PFSK-1 (cell line): ENCODE data around the gene CFAP77.

Experiments
- FOXP2 ChIP-seq: optimal IDR thresholded peaks from 2 replicates; pipeline ENCODE3; 2011; ENCODE audit warnings: borderline replicate concordance, control low read depth, inconsistent platforms; ENCODE audit not compliant: insufficient read depth; ENCODE audit errors: extremely low read length, extremely low read depth
- POLR2AphosphoS5 ChIP-seq: IDR thresholded peaks from 2 replicates; pipeline ENCODE4 v1.6.1; 2012; ENCODE audit warnings: low read depth, mild to moderate bottlenecking, control low read depth, low read length, moderate library complexity
- SIN3A ChIP-seq: IDR thresholded peaks from 2 replicates; pipeline ENCODE4 v1.6.1; 2012; ENCODE audit warnings: mild to moderate bottlenecking, low read length, moderate library complexity, borderline replicate concordance; ENCODE audit not compliant: insufficient read depth
- TAF1 ChIP-seq: IDR thresholded peaks from 2 replicates; pipeline ENCODE4 v1.6.1; 2012; ENCODE audit warnings: low read length, control low read depth, borderline replicate concordance; ENCODE audit not compliant: insufficient read depth
- TF ChIP-seq, protein P1 (sequence below), 2 experiments: IDR thresholded peaks; 2 replicates each; pipeline versions ENCODE4 v1.6.1 to v1.8.0; 2011 to 2012; ENCODE audit warnings: low read depth in 2 of 2, low read length in 2 of 2, control low read depth in 1 of 2, inconsistent platforms in 1 of 2, mild to moderate bottlenecking in 1 of 2, moderate library complexity in 1 of 2; ENCODE audit not compliant: insufficient read depth in 1 of 2

Gene CFAP77

GRCh38 chr9:132426639-132427414, 16.8 kb downstream of the CFAP77 start:
- TF ChIP-seq, protein P1, sequence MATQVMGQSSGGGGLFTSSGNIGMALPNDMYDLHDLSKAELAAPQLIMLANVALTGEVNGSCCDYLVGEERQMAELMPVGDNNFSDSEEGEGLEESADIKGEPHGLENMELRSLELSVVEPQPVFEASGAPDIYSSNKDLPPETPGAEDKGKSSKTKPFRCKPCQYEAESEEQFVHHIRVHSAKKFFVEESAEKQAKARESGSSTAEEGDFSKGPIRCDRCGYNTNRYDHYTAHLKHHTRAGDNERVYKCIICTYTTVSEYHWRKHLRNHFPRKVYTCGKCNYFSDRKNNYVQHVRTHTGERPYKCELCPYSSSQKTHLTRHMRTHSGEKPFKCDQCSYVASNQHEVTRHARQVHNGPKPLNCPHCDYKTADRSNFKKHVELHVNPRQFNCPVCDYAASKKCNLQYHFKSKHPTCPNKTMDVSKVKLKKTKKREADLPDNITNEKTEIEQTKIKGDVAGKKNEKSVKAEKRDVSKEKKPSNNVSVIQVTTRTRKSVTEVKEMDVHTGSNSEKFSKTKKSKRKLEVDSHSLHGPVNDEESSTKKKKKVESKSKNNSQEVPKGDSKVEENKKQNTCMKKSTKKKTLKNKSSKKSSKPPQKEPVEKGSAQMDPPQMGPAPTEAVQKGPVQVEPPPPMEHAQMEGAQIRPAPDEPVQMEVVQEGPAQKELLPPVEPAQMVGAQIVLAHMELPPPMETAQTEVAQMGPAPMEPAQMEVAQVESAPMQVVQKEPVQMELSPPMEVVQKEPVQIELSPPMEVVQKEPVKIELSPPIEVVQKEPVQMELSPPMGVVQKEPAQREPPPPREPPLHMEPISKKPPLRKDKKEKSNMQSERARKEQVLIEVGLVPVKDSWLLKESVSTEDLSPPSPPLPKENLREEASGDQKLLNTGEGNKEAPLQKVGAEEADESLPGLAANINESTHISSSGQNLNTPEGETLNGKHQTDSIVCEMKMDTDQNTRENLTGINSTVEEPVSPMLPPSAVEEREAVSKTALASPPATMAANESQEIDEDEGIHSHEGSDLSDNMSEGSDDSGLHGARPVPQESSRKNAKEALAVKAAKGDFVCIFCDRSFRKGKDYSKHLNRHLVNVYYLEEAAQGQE (IDR thresholded peaks at IDR 0.05; ENCODE audit: insufficient read depth in 1 of 2, low read depth in 2 of 2, low read length in 2 of 2): no peak
- TF ChIP-seq SIN3A (no peak), FOXP2 (no peak), POLR2AphosphoS5 (no peak)

GRCh38 chr9:132430998-132431397, 21.0 kb downstream of the CFAP77 start:
- no peak for TF ChIP-seq TAF1
- TF ChIP-seq SIN3A: no peak
- TF ChIP-seq, protein P1 (IDR thresholded peaks at IDR 0.05; ENCODE audit: insufficient read depth in 1 of 2, low read depth in 2 of 2, low read length in 2 of 2): no peak
- TF ChIP-seq FOXP2: no peak
- no peak for TF ChIP-seq POLR2AphosphoS5

DNA sequence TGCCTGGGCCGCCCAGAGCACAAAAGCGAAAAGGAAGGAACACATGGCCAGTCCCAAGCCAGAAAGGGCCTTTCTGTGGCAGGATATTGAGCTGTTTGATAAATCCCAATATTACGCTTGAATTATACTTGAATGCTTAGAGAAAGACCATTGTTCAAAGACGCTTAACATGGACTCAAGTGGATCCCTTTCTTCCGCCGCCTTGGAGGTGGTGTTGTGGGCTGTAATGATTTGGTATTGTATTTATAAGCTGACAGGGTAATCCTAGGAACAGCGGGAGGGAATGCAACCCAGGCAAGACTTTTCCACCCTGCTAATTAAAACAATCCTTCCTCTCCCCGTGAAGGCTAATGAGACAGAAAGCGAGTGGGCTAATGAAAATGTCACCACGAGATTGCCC, 24.9 kb downstream of the CFAP77 start:
- TF ChIP-seq SIN3A (no peak), POLR2AphosphoS5 (no peak), FOXP2 (no peak), TAF1 (no peak)
- TF ChIP-seq, protein P1 (IDR thresholded peaks at IDR 0.05; ENCODE audit: insufficient read depth in 1 of 2, low read depth in 2 of 2, low read length in 2 of 2): no peak

GRCh38 chr9:132439153-132439552, 29.1 kb downstream of the CFAP77 start:
- no peak for TF ChIP-seq SIN3A
- TF ChIP-seq, protein P1 (IDR thresholded peaks at IDR 0.05; ENCODE audit: insufficient read depth in 1 of 2, low read depth in 2 of 2, low read length in 2 of 2): no peak
- no peak for TF ChIP-seq TAF1
- TF ChIP-seq FOXP2: no peak
- TF ChIP-seq POLR2AphosphoS5: no peak

- TF ChIP-seq POLR2AphosphoS5 (no peak), SIN3A (no peak), FOXP2 (no peak), TAF1 (no peak)
- TF ChIP-seq, protein P1 (IDR thresholded peaks at IDR 0.05; ENCODE audit: insufficient read depth in 1 of 2, low read depth in 2 of 2, low read length in 2 of 2): no peak
Observed at GRCh38 chr9:132440735-132441134, 30.7 kb downstream of the CFAP77 start.
